EL (cell line): ENCODE measurements around the gene ABCA13.
"Not testable (repeated sequence)": the region's sequence is repeated elsewhere in the genome, so short reads cannot be mapped to it uniquely, and the experiment has no call there.

ENCODE experiments used
- DNase-seq: peaks from one replicate; pipeline ENCODE4 v3.0.0-alpha.2; 2016

ABCA13 gene

DNA sequence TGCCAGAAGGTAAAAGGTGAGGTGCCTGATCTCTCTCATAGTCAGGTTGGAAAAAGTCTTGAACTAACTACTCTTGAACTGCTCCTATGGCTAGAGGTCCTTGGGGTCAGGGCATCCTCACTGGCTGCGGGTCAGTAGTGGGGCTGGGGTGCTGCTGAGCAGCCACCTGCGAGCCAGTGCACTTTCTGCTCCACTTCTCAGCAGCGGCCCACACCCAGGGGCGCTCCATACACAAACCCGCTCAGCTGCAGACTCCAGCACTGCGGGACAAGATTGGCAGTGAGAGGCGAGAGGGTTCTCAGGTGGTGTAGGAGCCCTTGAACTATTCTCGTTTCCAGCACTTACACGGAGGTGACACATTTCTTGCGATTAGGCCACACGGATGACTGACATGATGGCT, 6.0 kb downstream of the ABCA13 start:
- DNase-seq = no peak

- DNase-seq = no peak
These were observed 8.3 kb downstream of the ABCA13 start for GRCh38 chr7:48179496-48180030.

- DNase-seq = peak; percentile 69
These were observed 9.7 kb downstream of the ABCA13 start for GRCh38 chr7:48180981-48181380.

DNA sequence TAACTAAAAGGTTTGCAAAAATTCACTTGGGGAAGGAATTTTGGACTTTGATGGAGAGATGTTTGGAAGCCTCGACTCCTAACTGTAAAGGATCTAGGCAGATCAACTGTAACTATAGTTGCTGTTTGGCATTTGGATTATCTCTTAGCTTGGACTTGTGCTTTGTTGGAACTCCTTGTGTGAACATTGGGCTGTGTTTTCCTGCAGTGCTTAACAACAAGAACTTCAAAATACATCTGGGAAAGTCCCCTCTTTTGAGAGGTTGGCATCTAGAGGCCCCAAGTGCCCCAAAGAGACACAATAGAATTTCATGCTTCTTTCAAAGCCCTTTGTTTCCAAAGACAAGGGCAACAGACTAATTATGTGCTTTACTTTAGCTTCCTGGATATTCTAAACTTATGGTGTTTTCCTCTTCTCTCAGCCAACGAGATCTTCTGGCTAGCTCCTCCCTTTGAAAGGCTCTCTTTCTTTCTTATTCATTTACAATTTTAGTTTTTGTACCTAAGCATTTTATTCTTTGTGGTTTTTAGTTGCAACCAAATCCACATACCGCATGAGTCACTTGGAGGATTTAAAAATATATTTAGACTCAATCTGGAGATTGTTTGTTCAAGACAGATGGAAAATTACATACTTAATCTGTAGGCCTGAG, 11.6 kb downstream of the ABCA13 start:
- DNase-seq = peak; percentile 53

- DNase-seq = no peak
These were observed 12.1 kb downstream of the ABCA13 start for GRCh38 chr7:48183370-48183743.

GRCh38 chr7:48183965-48184364, 12.7 kb downstream of the ABCA13 start:
- DNase-seq = no peak

- DNase-seq = no peak
These were observed 17.7 kb downstream of the ABCA13 start for GRCh38 chr7:48188776-48189520.

GRCh38 chr7:48192996-48193395, 21.7 kb downstream of the ABCA13 start:
- DNase-seq = no peak

GRCh38 chr7:48193421-48193820, 22.2 kb downstream of the ABCA13 start:
- DNase-seq = no peak

GRCh38 chr7:48200946-48201589, 29.8 kb downstream of the ABCA13 start:
- DNase-seq = not testable (repeated sequence)

DNA sequence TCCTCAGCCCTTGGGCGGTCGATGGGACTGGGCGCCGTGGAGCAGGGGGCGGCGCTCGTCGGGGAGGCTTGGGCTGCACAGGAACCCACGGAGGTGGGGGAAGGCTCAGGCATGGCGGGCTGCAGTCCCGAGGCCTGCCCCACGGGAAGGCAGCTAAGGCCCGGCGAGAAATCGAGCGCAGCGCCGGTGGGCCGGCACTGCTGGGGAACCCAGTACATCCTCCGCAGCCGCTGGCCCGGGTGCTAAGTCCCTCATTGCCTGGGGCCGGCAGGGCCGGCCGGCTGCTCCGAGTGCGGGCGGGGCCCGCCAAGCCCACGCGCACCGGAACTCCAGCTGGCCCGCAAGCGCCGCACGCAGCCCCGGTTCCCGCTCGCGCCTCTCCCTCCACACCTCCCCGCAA, 31.7 kb downstream of the ABCA13 start:
- not testable (repeated sequence) for DNase-seq

- no peak for DNase-seq
These were observed 36.0 kb downstream of the ABCA13 start for GRCh38 chr7:48207155-48207675.

DNA sequence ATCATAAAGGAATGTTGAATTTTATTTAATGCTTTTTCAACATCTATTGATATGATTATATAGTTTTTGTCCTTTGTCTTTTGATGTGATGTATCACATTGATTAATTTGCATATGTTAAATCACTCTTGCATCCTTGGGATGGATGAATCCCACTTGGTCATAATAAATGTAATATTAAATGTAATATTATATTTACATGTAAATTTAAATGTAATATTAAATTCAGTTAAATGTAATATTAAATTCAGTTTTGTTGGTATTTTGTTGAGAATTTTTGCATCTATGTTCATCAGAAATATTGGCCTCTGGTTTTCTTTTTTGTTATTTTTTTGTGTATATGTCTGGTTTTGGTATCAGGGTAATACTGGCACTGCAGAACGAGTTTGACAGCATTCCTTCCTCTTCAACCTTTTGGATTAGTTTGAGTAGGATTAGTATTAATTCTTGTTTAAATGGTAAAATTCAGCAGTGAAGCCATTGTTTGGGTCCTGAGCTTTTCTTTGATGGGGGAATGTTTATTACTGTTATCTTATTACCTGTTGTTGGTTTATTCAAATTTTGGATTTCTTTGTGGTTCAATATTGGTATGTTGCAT, 37.8 kb downstream of the ABCA13 start:
- DNase-seq = no peak

GRCh38 chr7:48213226-48213625, 42.0 kb downstream of the ABCA13 start:
- no peak for DNase-seq

DNA sequence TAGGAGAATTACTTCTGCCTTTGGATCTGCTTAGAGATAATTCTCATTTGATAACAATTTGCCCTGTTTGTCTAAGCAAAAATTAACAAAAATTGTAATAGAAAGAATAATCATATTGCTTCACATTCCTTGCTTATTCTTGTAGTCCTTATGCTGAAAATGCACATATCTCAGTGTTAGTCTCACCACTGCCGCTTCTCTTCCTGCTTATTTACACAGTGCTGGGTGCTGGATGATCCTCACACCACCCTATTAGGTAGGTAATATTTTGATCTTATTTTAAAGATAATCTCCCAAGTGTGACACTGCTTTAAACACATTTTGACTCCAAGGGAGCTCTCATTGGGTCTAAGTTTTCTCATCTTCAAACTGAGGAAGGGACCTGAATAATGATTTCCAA, 46.0 kb downstream of the ABCA13 start:
- no peak for DNase-seq

DNA sequence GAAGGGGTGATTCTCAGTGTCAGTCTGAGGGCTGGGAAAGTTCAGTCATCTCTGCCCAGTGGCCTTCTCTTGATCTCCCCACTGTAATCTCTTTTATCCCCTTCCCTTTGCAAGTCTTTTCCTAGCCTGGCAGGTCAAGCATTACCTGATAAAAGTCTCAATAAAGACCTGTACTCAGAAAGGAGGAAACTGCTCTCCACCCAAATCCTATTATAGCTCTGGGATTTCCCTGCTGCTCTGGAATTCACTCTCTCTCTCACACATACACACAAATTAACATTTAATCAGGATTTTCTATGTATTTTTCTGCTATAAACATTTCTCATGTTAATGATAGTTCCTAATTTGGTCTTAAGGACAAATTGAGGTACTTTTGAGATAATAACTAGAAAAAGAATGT, 46.5 kb downstream of the ABCA13 start:
- DNase-seq = no peak

- DNase-seq = no peak
These were observed 52.8 kb downstream of the ABCA13 start for GRCh38 chr7:48224042-48224441.

- DNase-seq = no peak
These were observed 53.8 kb downstream of the ABCA13 start for GRCh38 chr7:48225101-48225500.

GRCh38 chr7:48237354-48237753, 66.1 kb downstream of the ABCA13 start:
- DNase-seq = no peak

- DNase-seq = no peak
These were observed 71.6 kb downstream of the ABCA13 start for GRCh38 chr7:48242846-48243245.

DNA sequence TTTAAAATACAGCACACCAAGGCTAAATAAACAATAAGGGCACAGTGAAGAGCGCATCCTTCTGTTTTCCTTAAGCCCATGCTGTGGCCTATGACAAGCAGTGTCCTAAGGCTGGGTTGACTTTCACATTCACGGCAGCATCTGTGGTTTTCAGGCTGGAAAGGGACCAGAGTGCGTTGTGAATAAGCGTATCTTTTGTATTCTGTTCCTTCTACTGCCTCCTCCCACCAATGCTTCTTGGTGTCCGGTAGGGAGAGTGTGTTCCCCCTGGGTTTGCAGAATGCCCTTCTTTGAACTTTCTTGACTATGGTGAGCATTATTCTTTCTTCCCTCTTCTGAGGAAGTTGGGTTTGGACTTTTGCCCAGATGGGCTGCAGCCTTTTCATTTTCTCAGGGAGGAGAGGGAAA, 73.6 kb downstream of the ABCA13 start:
- peak; percentile 24 for DNase-seq

- no peak for DNase-seq
These were observed 74.7 kb downstream of the ABCA13 start for GRCh38 chr7:48245751-48246472.

DNA sequence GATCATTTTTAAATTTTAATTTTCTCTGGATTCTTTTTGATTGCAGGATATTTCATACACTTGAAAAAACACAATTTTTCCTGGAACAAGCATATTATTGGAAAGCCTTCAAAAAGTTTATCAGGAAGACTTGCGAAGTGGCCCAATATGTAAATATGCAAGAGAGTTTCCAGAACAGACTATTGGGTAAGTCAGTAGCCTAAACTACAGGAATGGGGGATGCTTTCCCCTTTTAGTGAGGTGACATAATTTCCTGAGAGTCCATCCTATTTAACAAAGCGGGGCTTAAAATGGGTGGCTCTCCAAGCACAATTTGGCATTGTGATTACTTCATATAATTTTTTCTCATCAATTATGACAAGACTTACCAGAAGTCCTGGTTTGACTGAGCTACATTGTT, 77.9 kb downstream of the ABCA13 start:
- DNase-seq = no peak
